Measurements from ENCODE around the gene APOB.

DNA sequence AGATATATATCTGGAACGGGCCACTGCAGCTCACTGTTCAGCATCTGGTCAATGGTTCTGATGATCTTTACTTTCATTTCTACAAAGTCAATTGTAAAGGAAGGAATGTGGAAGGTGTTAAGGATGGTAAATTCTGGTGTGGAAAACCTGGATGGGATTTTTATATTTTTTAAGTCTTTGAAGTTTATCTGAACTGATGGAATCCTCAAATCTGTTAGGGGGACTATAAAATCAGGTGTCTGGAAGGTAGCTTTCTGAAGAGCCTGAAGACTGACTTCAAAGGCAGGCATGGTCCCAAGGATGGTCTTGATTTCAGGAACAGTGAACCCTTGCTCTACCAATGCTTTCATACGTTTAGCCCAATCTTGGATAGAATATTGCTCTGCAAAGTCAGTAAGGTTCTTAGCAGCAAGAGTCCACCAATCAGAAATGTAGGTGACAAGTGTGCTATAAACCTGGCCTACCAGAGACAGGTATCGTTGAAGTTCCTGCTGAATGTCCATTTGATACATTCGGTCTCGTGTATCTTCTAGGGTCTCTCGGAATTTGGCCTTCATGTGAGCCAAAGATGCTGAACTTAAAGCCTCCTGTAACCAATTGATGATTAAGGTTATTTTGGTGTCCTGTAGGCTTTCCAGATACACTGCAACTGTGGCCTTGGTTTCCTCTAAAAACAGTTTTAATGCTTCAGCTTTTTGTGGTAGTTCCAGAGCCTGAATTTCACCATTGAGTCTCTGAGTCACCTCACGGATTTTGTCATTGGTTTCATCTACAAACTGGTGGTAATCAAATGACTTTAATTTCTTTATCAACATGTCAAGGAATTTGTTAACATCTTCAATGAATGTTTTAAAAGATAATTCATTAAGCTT is 34.8 kb downstream of the APOB start:
- TF ChIP-seq, protein P1, sequence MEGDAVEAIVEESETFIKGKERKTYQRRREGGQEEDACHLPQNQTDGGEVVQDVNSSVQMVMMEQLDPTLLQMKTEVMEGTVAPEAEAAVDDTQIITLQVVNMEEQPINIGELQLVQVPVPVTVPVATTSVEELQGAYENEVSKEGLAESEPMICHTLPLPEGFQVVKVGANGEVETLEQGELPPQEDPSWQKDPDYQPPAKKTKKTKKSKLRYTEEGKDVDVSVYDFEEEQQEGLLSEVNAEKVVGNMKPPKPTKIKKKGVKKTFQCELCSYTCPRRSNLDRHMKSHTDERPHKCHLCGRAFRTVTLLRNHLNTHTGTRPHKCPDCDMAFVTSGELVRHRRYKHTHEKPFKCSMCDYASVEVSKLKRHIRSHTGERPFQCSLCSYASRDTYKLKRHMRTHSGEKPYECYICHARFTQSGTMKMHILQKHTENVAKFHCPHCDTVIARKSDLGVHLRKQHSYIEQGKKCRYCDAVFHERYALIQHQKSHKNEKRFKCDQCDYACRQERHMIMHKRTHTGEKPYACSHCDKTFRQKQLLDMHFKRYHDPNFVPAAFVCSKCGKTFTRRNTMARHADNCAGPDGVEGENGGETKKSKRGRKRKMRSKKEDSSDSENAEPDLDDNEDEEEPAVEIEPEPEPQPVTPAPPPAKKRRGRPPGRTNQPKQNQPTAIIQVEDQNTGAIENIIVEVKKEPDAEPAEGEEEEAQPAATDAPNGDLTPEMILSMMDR (IDR thresholded peaks at IDR 0.05), result no peak
- TF ChIP-seq POLR2AphosphoS5 (IDR thresholded peaks at IDR 0.05), result no peak

Measured in breast epithelium (tissue), 3 donors.